PFSK-1 (cell line): ENCODE measurements around the gene TAL1.

Experiments
- FOXP2 ChIP-seq: optimal IDR thresholded peaks from 2 replicates; pipeline ENCODE3; 2011; ENCODE audit warnings: borderline replicate concordance, control low read depth, inconsistent platforms; ENCODE audit not compliant: insufficient read depth; ENCODE audit errors: extremely low read length, extremely low read depth
- POLR2AphosphoS5 ChIP-seq: IDR thresholded peaks from 2 replicates; pipeline ENCODE4 v1.6.1; 2012; ENCODE audit warnings: low read depth, mild to moderate bottlenecking, control low read depth, low read length, moderate library complexity
- SIN3A ChIP-seq: IDR thresholded peaks from 2 replicates; pipeline ENCODE4 v1.6.1; 2012; ENCODE audit warnings: mild to moderate bottlenecking, low read length, moderate library complexity, borderline replicate concordance; ENCODE audit not compliant: insufficient read depth
- TAF1 ChIP-seq: IDR thresholded peaks from 2 replicates; pipeline ENCODE4 v1.6.1; 2012; ENCODE audit warnings: low read length, control low read depth, borderline replicate concordance; ENCODE audit not compliant: insufficient read depth
- TF ChIP-seq, protein P1 (sequence below), 2 experiments: IDR thresholded peaks; 2 replicates each; pipeline versions ENCODE4 v1.6.1 to v1.8.0; 2011 to 2012; ENCODE audit warnings: low read depth in 2 of 2, low read length in 2 of 2, control low read depth in 1 of 2, inconsistent platforms in 1 of 2, mild to moderate bottlenecking in 1 of 2, moderate library complexity in 1 of 2; ENCODE audit not compliant: insufficient read depth in 1 of 2

TAL1 gene

DNA sequence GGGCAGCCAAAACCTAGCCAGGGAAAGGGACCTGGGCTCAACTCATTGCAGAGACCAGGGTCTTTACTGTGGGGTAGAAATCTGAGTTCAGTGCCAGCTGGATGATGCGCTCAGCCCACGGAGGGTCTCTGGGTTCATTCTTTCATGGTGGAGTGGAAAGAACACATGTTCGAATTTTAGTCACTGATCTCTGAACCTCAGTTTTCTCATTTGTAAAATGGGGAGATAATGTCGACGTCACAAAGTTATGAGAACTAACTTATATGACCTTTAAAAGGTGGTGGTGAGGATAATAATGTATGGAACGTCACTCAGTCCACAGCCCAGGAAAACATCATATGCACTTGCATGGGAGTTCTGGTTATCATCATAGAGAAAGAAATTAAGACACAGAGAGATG lies 1.2 kb upstream of the TAL1 start:
- TF ChIP-seq TAF1 (no peak), POLR2AphosphoS5 (no peak), SIN3A (no peak), FOXP2 (no peak)
- TF ChIP-seq, protein P1, sequence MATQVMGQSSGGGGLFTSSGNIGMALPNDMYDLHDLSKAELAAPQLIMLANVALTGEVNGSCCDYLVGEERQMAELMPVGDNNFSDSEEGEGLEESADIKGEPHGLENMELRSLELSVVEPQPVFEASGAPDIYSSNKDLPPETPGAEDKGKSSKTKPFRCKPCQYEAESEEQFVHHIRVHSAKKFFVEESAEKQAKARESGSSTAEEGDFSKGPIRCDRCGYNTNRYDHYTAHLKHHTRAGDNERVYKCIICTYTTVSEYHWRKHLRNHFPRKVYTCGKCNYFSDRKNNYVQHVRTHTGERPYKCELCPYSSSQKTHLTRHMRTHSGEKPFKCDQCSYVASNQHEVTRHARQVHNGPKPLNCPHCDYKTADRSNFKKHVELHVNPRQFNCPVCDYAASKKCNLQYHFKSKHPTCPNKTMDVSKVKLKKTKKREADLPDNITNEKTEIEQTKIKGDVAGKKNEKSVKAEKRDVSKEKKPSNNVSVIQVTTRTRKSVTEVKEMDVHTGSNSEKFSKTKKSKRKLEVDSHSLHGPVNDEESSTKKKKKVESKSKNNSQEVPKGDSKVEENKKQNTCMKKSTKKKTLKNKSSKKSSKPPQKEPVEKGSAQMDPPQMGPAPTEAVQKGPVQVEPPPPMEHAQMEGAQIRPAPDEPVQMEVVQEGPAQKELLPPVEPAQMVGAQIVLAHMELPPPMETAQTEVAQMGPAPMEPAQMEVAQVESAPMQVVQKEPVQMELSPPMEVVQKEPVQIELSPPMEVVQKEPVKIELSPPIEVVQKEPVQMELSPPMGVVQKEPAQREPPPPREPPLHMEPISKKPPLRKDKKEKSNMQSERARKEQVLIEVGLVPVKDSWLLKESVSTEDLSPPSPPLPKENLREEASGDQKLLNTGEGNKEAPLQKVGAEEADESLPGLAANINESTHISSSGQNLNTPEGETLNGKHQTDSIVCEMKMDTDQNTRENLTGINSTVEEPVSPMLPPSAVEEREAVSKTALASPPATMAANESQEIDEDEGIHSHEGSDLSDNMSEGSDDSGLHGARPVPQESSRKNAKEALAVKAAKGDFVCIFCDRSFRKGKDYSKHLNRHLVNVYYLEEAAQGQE (IDR thresholded peaks at IDR 0.05; ENCODE audit: insufficient read depth in 1 of 2, low read depth in 2 of 2, low read length in 2 of 2), result no peak

DNA sequence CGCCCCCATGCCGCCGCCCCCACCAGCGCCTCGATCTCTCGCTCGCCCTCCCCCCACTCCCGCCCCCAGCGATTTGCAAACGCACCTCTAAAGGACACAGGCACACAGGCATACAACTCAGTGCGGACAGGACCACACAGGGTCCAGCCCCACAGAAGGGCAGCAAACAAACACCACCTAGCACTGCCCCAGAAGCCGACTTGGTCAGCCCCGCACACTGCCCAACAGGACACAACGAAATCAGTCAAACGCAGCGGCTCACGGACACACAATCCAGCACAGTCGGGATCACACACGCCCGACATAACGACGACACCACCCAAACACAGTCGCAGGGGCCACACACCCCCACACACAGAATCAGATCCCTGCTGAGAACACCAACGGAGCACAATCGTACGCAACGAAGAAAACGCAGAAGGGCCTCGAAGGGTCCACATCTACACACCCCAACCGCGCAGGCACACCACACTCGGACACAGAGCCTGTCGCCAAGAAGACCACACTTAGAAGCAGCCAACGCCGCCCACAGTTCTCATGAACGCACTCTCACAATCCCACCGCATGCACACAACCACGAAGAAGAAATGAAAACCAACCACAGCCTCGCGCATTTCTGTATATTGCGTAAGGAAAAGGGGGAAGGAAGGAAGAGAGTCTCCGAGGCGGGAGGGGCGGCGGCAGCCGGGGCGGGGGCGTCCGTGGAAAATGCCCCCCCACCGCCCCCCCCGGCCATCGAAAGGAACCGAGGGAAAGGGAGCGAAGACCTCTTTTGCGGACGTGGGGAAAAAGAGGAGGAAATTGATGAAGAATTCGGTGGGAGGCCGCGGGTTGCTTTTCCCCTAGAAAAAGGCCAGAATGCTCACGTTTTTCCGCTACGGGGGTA lies 481 bp downstream of the TAL1 start:
- TF ChIP-seq SIN3A, result no peak
- TF ChIP-seq, protein P1 (IDR thresholded peaks at IDR 0.05; ENCODE audit: insufficient read depth in 1 of 2, low read depth in 2 of 2, low read length in 2 of 2), result no peak
- TF ChIP-seq FOXP2, result no peak
- no peak for TF ChIP-seq TAF1
- no peak for TF ChIP-seq POLR2AphosphoS5

DNA sequence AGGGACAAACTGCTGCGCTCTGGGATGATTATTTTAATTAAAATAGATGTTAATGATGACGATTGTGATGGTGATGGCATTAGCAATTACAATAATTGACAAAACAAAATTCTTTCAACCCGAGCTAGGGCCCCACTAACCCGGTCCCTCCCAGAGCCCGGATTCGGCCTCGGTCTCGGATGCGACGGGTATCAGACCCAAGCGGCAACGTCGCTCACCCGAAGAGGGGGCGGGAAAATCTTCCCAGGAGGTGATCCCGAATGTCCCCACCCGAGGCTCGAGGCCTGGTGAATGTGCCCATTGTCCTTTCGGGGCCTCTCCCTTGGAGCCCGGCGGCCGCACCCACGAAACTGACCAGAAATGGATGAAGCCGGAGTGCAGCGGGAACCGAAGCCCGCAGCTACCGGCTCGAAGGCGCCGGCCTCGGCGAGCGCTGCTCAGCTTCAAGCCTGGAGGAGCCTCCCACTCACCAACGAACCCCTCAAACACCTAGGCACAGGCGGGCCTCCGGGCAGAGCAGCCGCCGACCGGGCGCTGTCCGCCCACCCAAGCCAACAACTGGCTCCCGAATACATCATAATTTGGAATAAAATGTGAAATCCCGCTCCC lies 1.2 kb downstream of the TAL1 start:
- TF ChIP-seq TAF1 (no peak), POLR2AphosphoS5 (no peak), SIN3A (no peak), FOXP2 (no peak)
- TF ChIP-seq, protein P1 (IDR thresholded peaks at IDR 0.05; ENCODE audit: insufficient read depth in 1 of 2, low read depth in 2 of 2, low read length in 2 of 2), result no peak

DNA sequence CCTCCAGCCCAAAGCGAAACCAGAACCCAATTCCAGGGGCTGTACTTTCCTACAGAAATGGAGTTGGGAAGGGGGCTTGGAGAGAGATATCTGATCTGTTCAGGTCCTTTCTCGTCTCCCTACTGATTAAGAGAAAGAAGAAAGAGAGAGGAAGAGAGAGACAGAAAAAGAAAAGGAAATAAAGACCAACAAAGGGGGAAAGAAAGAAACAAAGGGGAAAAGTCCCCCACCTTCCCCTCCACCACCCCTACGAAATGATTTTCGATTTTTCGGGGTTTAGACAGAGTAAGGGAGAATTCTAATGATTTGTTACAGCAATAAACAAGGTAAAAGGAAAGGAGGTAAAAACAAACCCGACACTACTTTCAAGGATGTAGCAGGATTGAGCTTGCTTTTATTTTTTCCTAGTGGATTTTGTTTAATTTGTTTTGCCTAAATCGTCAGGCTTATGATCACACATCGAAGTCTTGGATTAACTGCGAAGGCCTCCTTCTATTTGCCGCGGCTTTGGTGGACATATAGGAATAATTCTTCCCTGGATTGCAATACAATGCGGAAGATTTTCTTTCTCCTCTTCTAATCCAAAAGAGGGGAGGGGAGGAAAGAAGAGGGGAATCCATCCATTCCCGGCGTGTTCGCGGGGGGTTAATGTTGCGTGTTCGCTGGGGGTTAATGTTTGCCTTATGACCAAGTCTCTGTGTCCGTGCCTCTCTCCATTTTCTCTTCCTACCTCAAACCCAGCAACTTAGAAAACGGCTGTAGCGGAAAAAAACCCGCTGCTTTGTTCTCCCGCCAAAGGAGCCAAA lies 1.9 kb downstream of the TAL1 start:
- TF ChIP-seq, protein P1 (IDR thresholded peaks at IDR 0.05; ENCODE audit: insufficient read depth in 1 of 2, low read depth in 2 of 2, low read length in 2 of 2), result no peak
- no peak for TF ChIP-seq TAF1
